HCT116 (cell line): ENCODE measurements around the gene TYW3. TPM values are rescaled to one million over a fixed set of nuclear protein-coding genes. Genes with fewer than 3 reads are reported as not detected.

ENCODE experiments used
- ATAC-seq: fragments of 200-7000 bp; cut with Tn5 transposase; 2 replicates; pipeline ENCODE4 v1.9.1; 2020; ENCODE audit warnings: mild to moderate bottlenecking, moderate library complexity
- BruUV-seq: library from RNA; stranded (reverse); fragments of 400-500 nt; replicated peaks from 2 replicates; lab custom pipeline; 2021; lab: Mats Ljungman, UMichigan
- CTCF ChIA-PET: fragments of 300-600 bp; sonication (Branson Sonifier 250); formaldehyde crosslinking; loops from one replicate; lab custom pipeline; 2021; ENCODE audit warnings: antibody characterized with exemption; lab: Charles Lee
- POLR2A ChIA-PET: fragments of 300-600, 350-600 bp; sonication (Branson Sonifier 250); formaldehyde crosslinking; loops from one replicate; lab custom pipeline; 2021; ENCODE audit warnings: antibody characterized with exemption; lab: Charles Lee
- RAD21 ChIA-PET, 2 experiments: fragments of 300-600 bp; sonication (Branson Sonifier 250); formaldehyde crosslinking; loops; one replicate each; lab custom pipeline; 2023; ENCODE audit warnings: low total read pairs in 2 of 2; ENCODE audit not compliant: uncharacterized antibody in 2 of 2, unreplicated experiment in 2 of 2, low non-redundant PET in 1 of 2; lab: Charles Lee
- DNase-seq: peaks from one replicate; pipeline ENCODE4 v3.0.0-alpha.2; 2010; ENCODE audit warnings: low read depth, low spot score
- H2AFZ ChIP-seq: fragments of 200-600 bp; shearing (Covaris generic), sonication (generic); 2 replicates; pipeline ENCODE4 v1.6.1; 2017; ENCODE audit warnings: low read depth, mixed run types, mixed read lengths, antibody characterized with exemption, low read length; ENCODE audit not compliant: poor library complexity, severe bottlenecking
- H3K27ac ChIP-seq: 2 replicates; pipeline ENCODE4 v1.5.1; 2012; ENCODE audit warnings: low read depth, low read length
- H3K27me3 ChIP-seq: fragments of 200-600 bp; sonication (generic); 2 replicates; pipeline ENCODE4 v1.6.1; 2016; ENCODE audit warnings: mixed run types, low read length, mixed read lengths; ENCODE audit not compliant: insufficient read depth
- H3K36me3 ChIP-seq, 2 experiments: fragments of 200-500 bp in 1 of 2; fragments of 200-600 bp in 1 of 2; sonication (Bioruptor generic) in 1 of 2; sonication (generic) in 1 of 2; 2 replicates each; pipeline versions ENCODE4 v1.5.1 to v1.6.1; 2014 to 2016; ENCODE audit warnings: low read length in 2 of 2, inconsistent platforms in 1 of 2, mixed read lengths in 1 of 2, mixed run types in 1 of 2; ENCODE audit not compliant: insufficient read depth in 2 of 2, control insufficient read depth in 1 of 2
- H3K4me1 ChIP-seq, 2 experiments: fragments of 200-600 bp in 1 of 2; sonication (generic) in 1 of 2; 2 replicates each; pipeline versions ENCODE4 v1.5.1 to v1.6.1; 2012 to 2017; ENCODE audit warnings: low read length in 2 of 2, inconsistent platforms in 1 of 2, mild to moderate bottlenecking in 1 of 2, mixed read lengths in 1 of 2, mixed run types in 1 of 2, moderate library complexity in 1 of 2; ENCODE audit not compliant: insufficient read depth in 2 of 2, control insufficient read depth in 1 of 2
- H3K4me2 ChIP-seq: fragments of 200-600 bp; sonication (generic); 2 replicates; pipeline ENCODE4 v1.6.1; 2017; ENCODE audit warnings: mixed run types, low read length, mixed read lengths
- H3K4me3 ChIP-seq, 2 experiments: fragments of 200-600 bp in 1 of 2; sonication (generic) in 1 of 2; replicated peaks in 1 of 2; 2 replicates each; pipeline ENCODE4 v1.5.1; 2011 to 2016; ENCODE audit warnings: low read length in 2 of 2, control low read depth in 1 of 2, low read depth in 1 of 2, mild to moderate bottlenecking in 1 of 2, mixed read lengths in 1 of 2, mixed run types in 1 of 2
- H3K79me2 ChIP-seq: fragments of 200-600 bp; sonication (generic); 2 replicates; pipeline ENCODE4 v1.6.1; 2017; ENCODE audit warnings: mild to moderate bottlenecking, mixed run types, low read length, moderate library complexity, mixed read lengths; ENCODE audit not compliant: insufficient read depth
- H3K9ac ChIP-seq: fragments of 200-600 bp; sonication (generic); 2 replicates; pipeline ENCODE4 v1.6.1; 2016; ENCODE audit warnings: low read length, mixed read lengths
- H3K9me2 ChIP-seq: fragments of 200-600 bp; sonication (generic), shearing (Covaris generic); 2 replicates; pipeline ENCODE4 v1.6.1; 2017; ENCODE audit warnings: mixed run types, mild to moderate bottlenecking, moderate library complexity; ENCODE audit not compliant: insufficient read depth
- H3K9me3 ChIP-seq, 2 experiments: fragments of 200-500 bp in 1 of 2; fragments of 200-600 bp in 1 of 2; sonication (Bioruptor generic) in 1 of 2; sonication (generic) in 1 of 2; 2 replicates each; pipeline ENCODE4 v1.6.1; 2014 to 2017; ENCODE audit warnings: low read length in 2 of 2, mixed read lengths in 2 of 2, inconsistent platforms in 1 of 2, low read depth in 1 of 2, mild to moderate bottlenecking in 1 of 2, mixed run types in 1 of 2, moderate library complexity in 1 of 2; ENCODE audit not compliant: control insufficient read depth in 1 of 2, insufficient read depth in 1 of 2
- H4K20me1 ChIP-seq: fragments of 200-600 bp; sonication (generic), shearing (Covaris generic); 2 replicates; pipeline ENCODE4 v1.6.1; 2017; ENCODE audit warnings: mixed run types, mild to moderate bottlenecking, moderate library complexity; ENCODE audit not compliant: insufficient read depth
- ATF3 ChIP-seq: IDR thresholded peaks from 2 replicates; pipeline ENCODE4 v1.6.1; 2012
- CBX3 ChIP-seq: IDR thresholded peaks from 2 replicates; pipeline ENCODE4 v1.6.1; 2012; ENCODE audit warnings: low read depth
- CEBPB ChIP-seq: IDR thresholded peaks from 2 replicates; pipeline ENCODE4 v1.6.1; 2012; ENCODE audit warnings: low read depth
- CTCF ChIP-seq, 3 experiments: fragments of 200-600 bp in 1 of 3; sonication (generic) in 1 of 3; IDR thresholded peaks in 2 of 3; conservative IDR thresholded peaks in 1 of 3; 2 replicates each; pipeline ENCODE4 v1.5.1; 2012 to 2017; ENCODE audit warnings: low read depth in 2 of 3, low read length in 2 of 3, antibody characterized with exemption in 1 of 3, borderline replicate concordance in 1 of 3, control low read depth in 1 of 3, mild to moderate bottlenecking in 1 of 3, mixed read lengths in 1 of 3, mixed run types in 1 of 3, moderate library complexity in 1 of 3; ENCODE audit not compliant: insufficient read depth in 1 of 3
- ELF1 ChIP-seq: IDR thresholded peaks from 2 replicates; pipeline ENCODE4 v1.6.1; 2012; ENCODE audit warnings: low read depth, borderline replicate concordance
- EZH2 ChIP-seq: fragments of 200-600 bp; sonication (generic); IDR thresholded peaks from 2 replicates; pipeline ENCODE4 v1.6.1; 2017; ENCODE audit warnings: antibody characterized with exemption, mixed run types
- EZH2phosphoT487 ChIP-seq: fragments of 200-600 bp; IDR thresholded peaks from 2 replicates; pipeline ENCODE4 v1.6.1; 2018; ENCODE audit warnings: antibody characterized with exemption, borderline replicate concordance
- FOSL1 ChIP-seq: IDR thresholded peaks from 2 replicates; pipeline ENCODE4 v1.6.1; 2012; ENCODE audit warnings: low read depth
- JUND ChIP-seq: IDR thresholded peaks from 2 replicates; pipeline ENCODE4 v1.6.1; 2012
- MAX ChIP-seq: IDR thresholded peaks from 2 replicates; pipeline ENCODE4 v1.6.1; 2012
- POLR2A ChIP-seq: IDR thresholded peaks from 2 replicates; pipeline ENCODE4 v1.7.0; 2011; ENCODE audit warnings: borderline replicate concordance; ENCODE audit not compliant: insufficient read depth, insufficient read length; ENCODE audit errors: extremely low read depth
- POLR2AphosphoS5 ChIP-seq: IDR thresholded peaks from 2 replicates; pipeline ENCODE4 v1.6.1; 2011; ENCODE audit warnings: mild to moderate bottlenecking, low read depth, low read length, moderate library complexity
- RAD21 ChIP-seq: IDR thresholded peaks from 2 replicates; pipeline ENCODE4 v1.6.1; 2012; ENCODE audit warnings: low read depth, mild to moderate bottlenecking
- REST ChIP-seq: IDR thresholded peaks from 2 replicates; pipeline ENCODE4 v1.6.1; 2012; ENCODE audit warnings: low read depth
- SIN3A ChIP-seq: IDR thresholded peaks from 2 replicates; pipeline ENCODE4 v1.6.1; 2012; ENCODE audit warnings: low read depth
- SP1 ChIP-seq: IDR thresholded peaks from 2 replicates; pipeline ENCODE4 v1.6.1; 2012; ENCODE audit warnings: low read depth
- SRF ChIP-seq: IDR thresholded peaks from 2 replicates; pipeline ENCODE4 v1.6.1; 2012; ENCODE audit warnings: low read depth
- TCF7L2 ChIP-seq: IDR thresholded peaks from 2 replicates; pipeline ENCODE4 v1.7.0; 2011; ENCODE audit warnings: borderline replicate concordance, inconsistent platforms; ENCODE audit not compliant: insufficient read depth, insufficient read length; ENCODE audit errors: extremely low read depth
- YY1 ChIP-seq: IDR thresholded peaks from 2 replicates; pipeline ENCODE4 v1.6.1; 2011; ENCODE audit warnings: low read length, low read depth, moderate library complexity, mild to moderate bottlenecking; ENCODE audit not compliant: insufficient replicate concordance; ENCODE audit errors: extremely low read depth
- ZFX ChIP-seq: fragments of 450-650 bp; IDR thresholded peaks from 2 replicates; pipeline ENCODE4 v1.6.1; 2017
- ZNF274 ChIP-seq: fragments of 200-500 bp; sonication (Bioruptor generic); IDR thresholded peaks from 2 replicates; pipeline ENCODE4 v1.6.1; 2014; ENCODE audit warnings: mild to moderate bottlenecking, low read depth, low read length, inconsistent platforms
- intact Hi-C: fragments of 100-400 bp; cut with micrococcal nuclease; formaldehyde crosslinking; loops from 2 replicates; pipeline ENCODE4 v1.10.0; 2022
- total RNA-seq: library from RNA; stranded (reverse); gene quantifications from one replicate; pipeline ENCODE4 v1.2.1, GENCODE V29; 2021; ENCODE audit not compliant: unreplicated experiment

Gene TYW3
- total RNA-seq, 1 experiment from 2014 or later = 31.8 TPM

GRCh38 chr1:74733604-74734484, 892 bp downstream of the TYW3 start:
- Histone ChIP-seq H3K36me3 (peaks cover 8 to 17% of the 10 kb centered on the region in 2 experiments; a peak in 3 of 4 replicates), H3K4me3 (peak overlapping the region; percentile 88 to 91), H3K4me2 (peak overlapping the region; percentile 89), H3K79me2 (peaks cover 30% of the 10 kb centered on the region), H3K27ac (peak overlapping the region; percentile 81), H4K20me1 (no peaks in the 10 kb centered on the region), H3K27me3 (no peaks in the 10 kb centered on the region), H3K4me1 (peaks cover 18 to 34% of the 10 kb centered on the region in 2 experiments), H3K9me2 (no peaks in the 10 kb centered on the region), H2AFZ (peak overlapping the region; percentile 60), H3K9me3 (no peaks in the 10 kb centered on the region), H3K9ac (peak overlapping the region; percentile 86)
- BruUV-seq = no TSS peak
- peak; percentile 54 for DNase-seq
- POLR2A ChIA-PET = no interaction called here
- CTCF ChIA-PET = interaction anchor here (1.0 to 2.5 kb wide), 4 partner anchors 32 to 469 kb away, joined by 4 to 8 read pairs (median 6); no protein-coding TSS in a partner anchor
- TF ChIP-seq ELF1 (no peak), TCF7L2 (no peak), SRF (no peak), EZH2phosphoT487 (no peak), SIN3A (no peak), REST (no peak), EZH2 (no peak), CTCF (IDR thresholded peaks at IDR 0.05 in 2 of 3, conservative IDR thresholded peaks at IDR 0.05 in 1 of 3; ENCODE audit: borderline replicate concordance in 1 of 3, insufficient read depth in 1 of 3, low read depth in 2 of 3, low read length in 2 of 3) (peak; percentile 54 to 78 (median 67); a peak in 5 of 6 replicates), CBX3 (peak; percentile 48; the same call in 1 of the 2 replicates), ZNF274 (no peak), CEBPB (no peak), RAD21 (peak; percentile 51), MAX (no peak), SP1 (no peak), ZFX (peak; percentile 5; the same call in 1 of the 2 replicates), JUND (no peak), YY1 (peak; percentile 59), ATF3 (no peak), POLR2A (no peak), FOSL1 (no peak), POLR2AphosphoS5 (no peak)
- RAD21 ChIA-PET = interaction anchor here in 1 of 2 experiments (0.8 kb wide), 1 partner anchor 469 kb away, joined by 3 read pairs; no protein-coding TSS in a partner anchor
- ATAC-seq = peak; percentile 52
- intact Hi-C loops = no loop called here
